HG02610 (cell line): Measurements from ENCODE around the gene TAF4B.
"Not testable (repeated sequence)": the region's sequence is repeated elsewhere in the genome, so short reads cannot be mapped to it uniquely, and the experiment has no call there.

Source experiments
- ATAC-seq: cut with Tn5 transposase; IDR thresholded peaks from one replicate; pipeline ENCODE4 v1.9.1; 2021; ENCODE audit warnings: mild to moderate bottlenecking, moderate library complexity; ENCODE audit not compliant: unreplicated experiment

TAF4B gene

GRCh38 chr18:26230497-26230896 lies 4.3 kb downstream of the TAF4B start:
- ATAC-seq = no peak

- no peak for ATAC-seq
Measured at GRCh38 chr18:26233208-26233607, 7.0 kb downstream of the TAF4B start.

GRCh38 chr18:26237363-26237762 lies 11.1 kb downstream of the TAF4B start:
- ATAC-seq = not testable (repeated sequence)

- not testable (repeated sequence) for ATAC-seq
Measured at GRCh38 chr18:26238718-26239117, 12.5 kb downstream of the TAF4B start.

- ATAC-seq = not testable (repeated sequence)
Measured at GRCh38 chr18:26242392-26242791, 16.1 kb downstream of the TAF4B start.

GRCh38 chr18:26245434-26245833 lies 19.2 kb downstream of the TAF4B start:
- not testable (repeated sequence) for ATAC-seq

- no peak for ATAC-seq
Measured at GRCh38 chr18:26252411-26252810, 26.2 kb downstream of the TAF4B start.

GRCh38 chr18:26254808-26255207 lies 28.6 kb downstream of the TAF4B start:
- ATAC-seq = peak; percentile 69

GRCh38 chr18:26255695-26256622 lies 29.7 kb downstream of the TAF4B start:
- no peak for ATAC-seq

- no peak for ATAC-seq
Measured at GRCh38 chr18:26258711-26259110, 32.5 kb downstream of the TAF4B start.

- not testable (repeated sequence) for ATAC-seq
Measured at GRCh38 chr18:26259416-26259815, 33.2 kb downstream of the TAF4B start.

- no peak for ATAC-seq
Measured at GRCh38 chr18:26262156-26262555, 35.9 kb downstream of the TAF4B start.

GRCh38 chr18:26267357-26267930 lies 41.2 kb downstream of the TAF4B start:
- no peak for ATAC-seq

- ATAC-seq = no peak
Measured at GRCh38 chr18:26268454-26268853, 42.2 kb downstream of the TAF4B start.

- no peak for ATAC-seq
Measured at GRCh38 chr18:26271917-26272549, 45.8 kb downstream of the TAF4B start.

GRCh38 chr18:26277374-26277773 lies 51.1 kb downstream of the TAF4B start:
- no peak for ATAC-seq

- no peak for ATAC-seq
Measured at GRCh38 chr18:26279428-26279827, 53.2 kb downstream of the TAF4B start.

GRCh38 chr18:26286008-26286407 lies 59.8 kb downstream of the TAF4B start:
- ATAC-seq = no peak

- ATAC-seq = no peak
Measured at GRCh38 chr18:26287644-26288043, 61.4 kb downstream of the TAF4B start.

- ATAC-seq = no peak
Measured at GRCh38 chr18:26290385-26290784, 64.1 kb downstream of the TAF4B start.

- no peak for ATAC-seq
Measured at GRCh38 chr18:26293982-26294381, 67.7 kb downstream of the TAF4B start.

GRCh38 chr18:26298107-26298506 lies 71.9 kb downstream of the TAF4B start:
- no peak for ATAC-seq
